PC-9 (cell line): ENCODE measurements around the gene LRRC63.

Experiments
- CTCF ChIP-seq: fragments of 200-600 bp; sonication (generic); conservative IDR thresholded peaks from 2 replicates; pipeline ENCODE4 v1.6.1; 2017; ENCODE audit warnings: mixed run types, antibody characterized with exemption, mild to moderate bottlenecking, moderate library complexity
- EZH2 ChIP-seq: fragments of 200-600 bp; sonication (generic); IDR thresholded peaks from 2 replicates; pipeline ENCODE4 v1.8.0; 2017; ENCODE audit warnings: antibody characterized with exemption, low read depth

GRCh38 chr13:46296115-46296822, 84.5 kb downstream of the LRRC63 start:
- TF ChIP-seq CTCF = no peak
- TF ChIP-seq EZH2 = no peak
